ENCODE results near the gene PCDHAC1.

Gene PCDHAC1

GRCh38 chr5:140883927-140884697 lies 42.0 kb upstream of the PCDHAC1 start:
- no peak for TF ChIP-seq CTCF (IDR thresholded peaks at IDR 0.05; ENCODE audit: low read depth, low read length)
- DNase-seq (ENCODE audit: low read depth in 2 of 2): no peak
- no peak overlapping the region for H3K4me3 ChIP-seq (replicated peaks in 1 of 2; ENCODE audit: low read depth in 2 of 2, low read length in 2 of 2)

DNA sequence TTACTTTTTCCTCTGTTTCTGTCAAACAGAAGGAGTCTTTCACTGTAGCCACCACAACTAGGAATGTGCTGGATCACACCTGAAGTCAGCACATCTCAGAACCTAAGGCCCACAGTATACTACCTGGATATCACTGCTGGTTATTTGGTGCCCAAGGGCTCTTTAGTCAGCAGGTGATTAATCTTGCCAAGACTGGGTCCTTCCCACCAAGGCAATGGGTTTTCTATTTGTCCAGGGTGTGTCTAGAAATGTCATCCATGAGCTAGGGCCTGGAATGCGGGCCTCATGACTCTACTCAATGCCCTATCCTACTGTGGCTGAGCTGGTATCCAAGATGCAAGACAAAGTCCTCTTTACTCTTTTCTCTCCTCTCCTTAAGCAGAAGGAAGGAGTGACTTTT lies 9.8 kb upstream of the PCDHAC1 start:
- TF ChIP-seq CTCF (IDR thresholded peaks at IDR 0.05; ENCODE audit: low read depth, low read length): no peak
- H3K4me3 ChIP-seq (replicated peaks in 1 of 2; ENCODE audit: low read depth in 2 of 2, low read length in 2 of 2): no peak overlapping the region
- no peak for DNase-seq (ENCODE audit: low read depth in 2 of 2)

- H3K4me3 ChIP-seq (replicated peaks in 1 of 2; ENCODE audit: low read depth in 2 of 2, low read length in 2 of 2): no peak overlapping the region
- TF ChIP-seq CTCF (IDR thresholded peaks at IDR 0.05; ENCODE audit: low read depth, low read length): no peak
Measured at GRCh38 chr5:140923601-140924000, 2.5 kb upstream of the PCDHAC1 start.

DNA sequence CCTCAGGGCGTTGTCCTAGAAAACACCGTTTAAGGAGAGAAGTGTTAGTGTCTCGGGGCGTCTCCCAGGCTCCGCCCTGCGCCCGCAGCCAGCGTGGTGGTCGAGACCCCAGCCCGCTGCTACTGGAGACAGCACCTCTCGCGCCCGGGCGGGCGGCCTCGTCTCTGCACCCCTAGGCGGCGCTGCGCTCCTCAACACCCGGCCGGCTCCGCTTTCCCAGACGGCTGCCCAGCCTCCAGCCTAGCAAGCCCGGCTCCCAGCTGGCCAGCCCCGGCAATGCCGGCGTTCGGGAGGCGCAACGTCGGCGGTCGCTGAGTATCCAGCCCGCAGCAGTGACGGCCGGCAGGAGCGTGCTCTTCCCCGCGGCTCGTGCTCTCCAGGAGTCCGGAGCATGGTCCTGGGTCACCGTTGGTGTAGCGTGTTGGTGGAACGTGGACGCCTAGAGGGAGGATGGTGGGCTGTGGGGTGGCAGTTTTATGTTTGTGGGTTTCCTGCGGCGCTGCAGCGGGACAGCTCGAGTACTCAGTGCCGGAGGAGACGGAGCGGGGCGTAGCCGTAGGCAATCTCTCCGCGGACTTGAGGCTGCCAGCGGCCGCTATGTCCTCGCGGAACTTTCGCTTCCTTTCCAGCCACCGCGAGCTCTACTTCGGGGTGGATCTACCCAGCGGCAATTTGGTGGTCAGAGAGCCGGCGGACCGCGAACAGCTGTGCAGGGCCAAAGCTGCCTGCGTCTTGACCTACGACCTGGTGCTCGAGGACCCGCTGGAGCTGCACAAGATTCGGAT lies 536 bp downstream of the PCDHAC1 start:
- DNase-seq (ENCODE audit: low read depth in 2 of 2): peak; percentile 44 to 58
- TF ChIP-seq CTCF (IDR thresholded peaks at IDR 0.05; ENCODE audit: low read depth, low read length): peak; percentile 53
- peak overlapping the region; percentile 31 to 53 for H3K4me3 ChIP-seq (replicated peaks in 1 of 2; ENCODE audit: low read depth in 2 of 2, low read length in 2 of 2)

More at GRCh38 chr5:140923601-140924000, 2.5 kb upstream of the PCDHAC1 start:
- DNase-seq (ENCODE audit: low read depth in 2 of 2): no peak

- TF ChIP-seq CTCF (IDR thresholded peaks at IDR 0.05; ENCODE audit: low read depth, low read length): no peak
- peak overlapping the region; percentile 31 to 53 for H3K4me3 ChIP-seq (replicated peaks in 1 of 2; ENCODE audit: low read depth in 2 of 2, low read length in 2 of 2)
- no peak for DNase-seq (ENCODE audit: low read depth in 2 of 2)
Measured at GRCh38 chr5:140927228-140927573, 1.1 kb downstream of the PCDHAC1 start.

DNA sequence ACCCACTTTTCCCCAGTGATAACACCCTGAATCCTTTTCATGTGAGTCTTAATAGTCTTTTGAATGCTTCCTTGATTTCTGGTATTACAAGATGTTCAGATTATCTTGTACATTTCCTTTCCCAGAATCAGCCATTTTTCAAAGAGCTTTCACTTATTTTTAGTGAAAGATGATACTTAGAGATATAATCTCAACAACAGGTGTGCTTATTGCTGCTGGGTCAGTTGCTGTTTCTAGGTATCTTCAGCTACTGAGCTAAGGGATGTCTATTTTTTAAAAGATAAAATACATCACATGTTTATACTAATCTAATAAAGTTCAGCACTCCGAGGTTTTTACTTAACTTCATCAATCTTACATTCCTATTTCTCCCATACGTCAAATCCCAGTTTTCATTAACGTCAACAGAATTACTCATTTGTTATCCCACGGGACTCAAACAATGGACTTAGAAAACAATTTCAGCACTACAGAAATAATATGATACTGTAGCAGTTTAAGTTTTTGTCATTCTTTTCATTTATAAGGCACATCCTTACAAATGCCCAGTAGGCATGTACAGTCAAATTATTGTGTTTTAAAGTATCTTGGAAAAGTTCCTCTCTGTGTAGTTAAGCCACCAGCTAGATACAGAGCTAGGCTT lies 9.0 kb downstream of the PCDHAC1 start:
- H3K4me3 ChIP-seq (replicated peaks in 1 of 2; ENCODE audit: low read depth in 2 of 2, low read length in 2 of 2): no peak overlapping the region
- no peak for TF ChIP-seq CTCF (IDR thresholded peaks at IDR 0.05; ENCODE audit: low read depth, low read length)
- peak in 1 of 2 donors; percentile 5 for DNase-seq (ENCODE audit: low read depth in 2 of 2)
